ENCODE measurements around the gene INAFM2. TPM values are rescaled to one million over a fixed set of nuclear protein-coding genes. Genes with fewer than 3 reads are reported as not detected.

The INAFM2 gene
- polyA plus RNA-seq, 12 donors: 9.2 to 17.8 (median 13.6) TPM; not detected in 1

GRCh38 chr15:40285554-40286011 is 37.9 kb upstream of the INAFM2 start:
- no peak for DNase-seq

- DNase-seq: no peak
Measured at GRCh38 chr15:40286061-40286532, 37.4 kb upstream of the INAFM2 start.

- DNase-seq: no peak
Measured at GRCh38 chr15:40286794-40287193, 36.7 kb upstream of the INAFM2 start.

GRCh38 chr15:40287505-40287904 is 36.0 kb upstream of the INAFM2 start:
- DNase-seq: no peak

- no peak for DNase-seq
Measured at GRCh38 chr15:40287968-40288367, 35.5 kb upstream of the INAFM2 start.

GRCh38 chr15:40289140-40289775 is 34.2 kb upstream of the INAFM2 start:
- DNase-seq: no peak

GRCh38 chr15:40290545-40290917 is 33.0 kb upstream of the INAFM2 start:
- DNase-seq: no peak

GRCh38 chr15:40290918-40291574 is 32.4 kb upstream of the INAFM2 start:
- DNase-seq: no peak

GRCh38 chr15:40292246-40292645 is 31.2 kb upstream of the INAFM2 start:
- no peak for DNase-seq

- no peak for DNase-seq
Measured at GRCh38 chr15:40293006-40293405, 30.5 kb upstream of the INAFM2 start.

- no peak for DNase-seq
Measured at GRCh38 chr15:40293905-40294895, 29.3 kb upstream of the INAFM2 start.

- no peak for DNase-seq
Measured at GRCh38 chr15:40295297-40295696, 28.2 kb upstream of the INAFM2 start.

GRCh38 chr15:40295877-40296560 is 27.5 kb upstream of the INAFM2 start:
- no peak for DNase-seq

GRCh38 chr15:40296561-40297230 is 26.8 kb upstream of the INAFM2 start:
- DNase-seq: no peak

- no peak for DNase-seq
Measured at GRCh38 chr15:40297356-40297755, 26.1 kb upstream of the INAFM2 start.

- DNase-seq: no peak
Measured at GRCh38 chr15:40298216-40298935, 25.1 kb upstream of the INAFM2 start.

- DNase-seq: no peak
Measured at GRCh38 chr15:40300367-40300766, 23.1 kb upstream of the INAFM2 start.

- DNase-seq: no peak
Measured at GRCh38 chr15:40300771-40301170, 22.7 kb upstream of the INAFM2 start.

- DNase-seq: no peak
Measured at GRCh38 chr15:40301467-40302179, 21.9 kb upstream of the INAFM2 start.

All from muscle of arm (tissue), 12 donors.